Choroid plexus epithelial cell (primary cell): ENCODE data around the gene NEK1.
A peak's percentile ranks its signal among the peaks of the same experiment; 100 is the strongest.

Experiments
- DNase-seq: peaks from one replicate; pipeline ENCODE4 v3.0.0-alpha.2; 2010; ENCODE audit warnings: low read depth
- H3K4me3 ChIP-seq: 2 replicates; pipeline ENCODE4 v1.5.1; 2011; ENCODE audit warnings: low read depth, mild to moderate bottlenecking, control low read depth, low read length, moderate library complexity
- TF ChIP-seq, protein P1 (sequence below): conservative IDR thresholded peaks from 2 replicates; pipeline ENCODE4 v1.5.1; 2011; ENCODE audit warnings: low read depth, mild to moderate bottlenecking, control low read depth, inconsistent platforms, low read length, moderate library complexity

NEK1 gene

GRCh38 chr4:169410839-169411770 is 201.3 kb downstream of the NEK1 start:
- no peak overlapping the region for H3K4me3 ChIP-seq
- DNase-seq: peak; percentile 94
- TF ChIP-seq, protein P1, sequence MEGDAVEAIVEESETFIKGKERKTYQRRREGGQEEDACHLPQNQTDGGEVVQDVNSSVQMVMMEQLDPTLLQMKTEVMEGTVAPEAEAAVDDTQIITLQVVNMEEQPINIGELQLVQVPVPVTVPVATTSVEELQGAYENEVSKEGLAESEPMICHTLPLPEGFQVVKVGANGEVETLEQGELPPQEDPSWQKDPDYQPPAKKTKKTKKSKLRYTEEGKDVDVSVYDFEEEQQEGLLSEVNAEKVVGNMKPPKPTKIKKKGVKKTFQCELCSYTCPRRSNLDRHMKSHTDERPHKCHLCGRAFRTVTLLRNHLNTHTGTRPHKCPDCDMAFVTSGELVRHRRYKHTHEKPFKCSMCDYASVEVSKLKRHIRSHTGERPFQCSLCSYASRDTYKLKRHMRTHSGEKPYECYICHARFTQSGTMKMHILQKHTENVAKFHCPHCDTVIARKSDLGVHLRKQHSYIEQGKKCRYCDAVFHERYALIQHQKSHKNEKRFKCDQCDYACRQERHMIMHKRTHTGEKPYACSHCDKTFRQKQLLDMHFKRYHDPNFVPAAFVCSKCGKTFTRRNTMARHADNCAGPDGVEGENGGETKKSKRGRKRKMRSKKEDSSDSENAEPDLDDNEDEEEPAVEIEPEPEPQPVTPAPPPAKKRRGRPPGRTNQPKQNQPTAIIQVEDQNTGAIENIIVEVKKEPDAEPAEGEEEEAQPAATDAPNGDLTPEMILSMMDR: no peak

DNA sequence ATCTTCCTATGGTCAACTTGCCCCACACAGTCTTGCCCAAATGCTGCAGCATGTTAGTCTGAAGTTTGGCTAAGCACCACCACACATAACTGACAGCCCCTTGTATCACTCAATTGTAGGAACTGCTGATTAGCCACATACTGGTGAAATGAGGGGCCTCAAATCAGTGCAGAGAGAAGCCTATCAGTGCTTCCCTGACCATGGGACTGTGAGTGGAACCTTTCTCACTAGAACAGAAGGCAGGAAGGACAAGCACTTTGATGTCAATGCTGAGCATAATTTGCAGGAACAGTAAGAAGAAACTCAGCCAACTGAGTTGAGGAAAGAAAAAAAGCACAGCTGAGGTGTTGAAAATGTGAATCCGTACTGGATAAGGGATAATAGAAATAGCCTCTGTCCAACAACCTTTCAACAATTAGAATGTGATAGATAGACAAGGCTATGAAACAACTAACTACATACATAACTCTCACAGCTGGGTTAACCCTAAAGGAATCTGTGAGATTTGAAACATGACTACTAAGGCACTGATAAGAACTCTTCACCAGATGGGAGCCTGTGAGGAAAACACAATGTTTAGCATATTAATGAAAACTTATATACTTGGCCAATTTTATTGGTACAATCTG is 205.1 kb downstream of the NEK1 start:
- H3K4me3 ChIP-seq: no peak overlapping the region
- DNase-seq: peak; percentile 66
- TF ChIP-seq, protein P1: no peak

DNA sequence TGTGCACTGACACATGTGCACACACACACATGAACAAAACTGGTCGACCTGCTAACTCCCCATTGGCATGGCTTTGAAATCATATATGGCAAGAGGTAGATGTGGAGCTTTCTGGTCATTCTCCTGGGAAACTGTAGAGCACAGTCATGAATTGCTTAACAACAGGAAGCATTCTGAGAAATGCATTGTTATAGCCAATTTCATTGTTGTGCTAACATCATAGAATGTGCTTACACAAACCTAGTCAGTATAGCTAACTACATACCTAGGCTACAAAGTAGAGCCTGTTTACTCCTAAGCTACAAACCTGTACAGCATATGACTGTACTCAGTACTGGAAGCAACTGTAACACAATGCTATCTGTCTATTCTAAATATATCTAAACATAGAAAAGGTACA is 207.4 kb downstream of the NEK1 start:
- H3K4me3 ChIP-seq: no peak overlapping the region
- TF ChIP-seq, protein P1: no peak
- peak; percentile 39 for DNase-seq

GRCh38 chr4:169400832-169401231 is 211.6 kb downstream of the NEK1 start:
- TF ChIP-seq, protein P1: no peak
- no peak overlapping the region for H3K4me3 ChIP-seq
- DNase-seq: no peak

- TF ChIP-seq, protein P1: no peak
- no peak for DNase-seq
- no peak overlapping the region for H3K4me3 ChIP-seq
Observed at GRCh38 chr4:169399976-169400767, 212.2 kb downstream of the NEK1 start.

DNA sequence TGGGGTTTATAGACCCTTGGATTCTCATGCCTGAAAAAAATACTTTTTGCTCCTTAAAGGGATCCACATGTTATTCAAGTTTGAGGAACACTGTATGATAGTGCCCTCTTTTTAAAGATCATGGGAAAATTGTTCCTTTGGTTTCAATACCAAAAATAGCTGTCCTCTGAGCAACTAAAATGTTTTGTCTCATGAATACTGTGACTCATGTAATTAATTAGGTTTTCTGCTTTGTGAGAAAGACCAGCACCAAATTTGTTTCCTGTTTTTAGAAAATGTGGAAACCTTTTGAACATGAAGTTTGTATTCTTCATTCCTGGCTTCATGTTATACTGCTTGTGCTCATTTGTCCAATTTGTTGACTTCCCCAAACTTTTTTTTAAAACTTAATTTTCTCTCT is 214.1 kb downstream of the NEK1 start:
- H3K4me3 ChIP-seq: no peak overlapping the region
- TF ChIP-seq, protein P1: no peak
- peak; percentile 62 for DNase-seq
